Measurements from ENCODE around the gene PEX5L. TPM values are rescaled to one million over a fixed set of nuclear protein-coding genes. Genes with fewer than 3 reads are reported as not detected.

Gene PEX5L
- total RNA-seq, 2 donors from 2014 or later: not detected

DNA sequence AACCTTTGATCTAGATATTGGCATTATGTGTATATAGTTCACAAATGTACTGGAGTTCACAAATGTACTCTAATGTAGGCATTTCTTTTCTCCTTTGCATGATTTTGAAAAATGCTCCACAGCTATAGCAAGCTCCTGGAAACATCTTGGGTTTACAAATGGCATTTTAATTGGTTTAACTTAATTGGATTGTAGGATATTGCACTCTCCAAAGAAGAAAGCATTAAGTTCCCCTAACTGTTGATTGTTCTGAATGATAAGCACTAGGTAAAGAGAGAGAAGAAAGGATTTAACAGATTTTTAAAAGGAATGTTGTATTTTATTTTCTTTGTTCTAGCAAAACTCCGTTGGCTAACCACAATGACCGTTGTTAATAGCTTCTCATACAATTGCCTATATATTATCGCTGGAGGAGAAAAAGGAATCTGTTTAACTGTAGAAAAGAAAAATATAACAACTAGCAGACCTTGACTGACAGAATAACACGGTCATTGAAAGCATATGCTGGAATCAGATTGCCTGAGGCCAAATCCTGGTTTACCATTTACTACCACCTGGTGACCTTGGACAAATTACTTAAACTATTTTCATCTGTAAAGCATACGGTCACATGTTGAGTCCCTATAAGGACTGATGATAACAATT is 170.8 kb downstream of the PEX5L start:
- no peak for DNase-seq
- intact Hi-C loops (cut with DNase I, micrococcal nuclease): no loop called here
- ATAC-seq: no peak

GRCh38 chr3:179861953-179862352 is 174.8 kb downstream of the PEX5L start:
- intact Hi-C loops (cut with DNase I, micrococcal nuclease): no loop called here
- ATAC-seq (no peak), DNase-seq (no peak)

DNA sequence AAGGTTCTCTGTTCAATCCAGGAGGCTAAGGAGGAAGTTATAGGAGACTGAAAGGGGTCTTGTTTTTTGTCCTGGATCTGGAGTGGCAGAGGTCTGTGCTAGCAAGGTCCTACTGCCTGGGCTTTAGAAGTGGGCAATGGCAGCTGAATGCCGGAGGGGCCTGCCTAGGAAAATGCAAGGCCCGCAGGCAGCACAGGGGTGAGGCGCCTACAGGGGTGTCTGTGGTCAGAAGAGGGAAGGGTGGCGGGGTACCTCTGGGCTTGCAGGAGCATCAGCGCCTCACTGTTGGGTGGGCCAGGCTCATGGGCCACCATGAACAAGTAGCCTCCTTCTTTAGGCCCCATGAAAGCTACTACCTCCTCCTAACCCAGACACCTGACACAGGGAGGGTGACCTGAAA is 175.4 kb downstream of the PEX5L start:
- no peak for DNase-seq
- no peak for ATAC-seq
- intact Hi-C loops (cut with DNase I, micrococcal nuclease): no loop called here

- ATAC-seq (no peak), DNase-seq (no peak)
- intact Hi-C loops (cut with DNase I, micrococcal nuclease): no loop called here
Observed at GRCh38 chr3:179860275-179861107, 176.2 kb downstream of the PEX5L start.

DNA sequence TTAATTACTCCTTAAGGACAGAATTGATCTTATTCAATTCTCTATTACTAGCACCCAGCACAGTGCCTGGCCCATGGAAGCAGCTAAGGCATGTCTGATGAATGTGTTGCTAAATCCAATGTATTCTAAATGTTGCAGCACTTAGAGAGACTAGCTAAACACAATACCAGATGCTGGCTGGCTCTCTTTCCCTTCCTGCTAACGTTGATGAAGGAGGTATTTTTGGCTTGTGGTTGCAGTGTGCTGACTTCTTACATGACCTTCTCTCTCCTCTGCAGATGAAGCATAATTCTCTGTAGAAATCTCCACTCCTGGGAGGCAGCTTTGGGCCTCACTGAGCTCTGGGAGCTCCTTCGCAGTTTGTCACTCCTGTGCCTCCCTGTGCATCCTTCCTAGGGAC is 183.6 kb downstream of the PEX5L start:
- intact Hi-C loops (cut with DNase I, micrococcal nuclease): no loop called here
- DNase-seq (no peak), ATAC-seq (no peak)

DNA sequence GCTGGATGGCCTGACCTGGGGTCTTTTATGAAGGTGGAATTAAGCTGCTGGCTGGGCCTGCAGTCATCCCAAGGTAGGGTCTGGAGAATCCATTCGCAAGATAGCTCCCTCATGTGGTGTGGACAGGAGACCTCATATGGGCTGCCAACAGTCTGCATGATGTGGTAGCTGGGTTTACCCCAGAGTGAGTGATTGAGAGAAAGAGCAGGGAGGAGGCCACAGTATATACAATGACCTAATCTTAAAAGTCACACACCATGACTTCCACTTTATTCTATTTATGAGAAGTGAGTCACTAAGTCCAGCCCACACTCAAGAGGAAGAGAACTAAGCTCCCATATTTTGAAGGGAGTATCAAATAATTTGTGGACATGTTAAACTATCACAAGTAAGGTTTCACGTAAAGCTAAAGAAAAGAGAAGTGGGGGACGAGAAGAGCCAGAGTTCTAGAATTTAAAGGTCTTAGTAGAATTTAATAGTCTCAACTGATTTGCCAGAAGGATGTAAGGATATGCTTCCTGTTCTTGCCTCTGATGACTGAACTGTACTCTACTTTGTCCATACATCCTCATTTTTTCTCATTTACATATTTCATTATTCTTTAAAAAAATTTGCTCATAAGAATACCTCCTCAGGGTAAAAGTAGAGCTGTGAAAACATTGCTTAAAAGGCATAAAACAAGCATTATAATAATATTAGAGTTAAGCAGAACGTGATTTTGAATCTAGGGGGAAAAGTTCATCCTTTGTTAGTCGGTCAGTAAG is 184.4 kb downstream of the PEX5L start:
- DNase-seq: no peak
- intact Hi-C loops (cut with DNase I, micrococcal nuclease): no loop called here
- no peak for ATAC-seq

GRCh38 chr3:179848711-179849110 is 188.0 kb downstream of the PEX5L start:
- DNase-seq (no peak), ATAC-seq (no peak)
- intact Hi-C loops (cut with DNase I, micrococcal nuclease): no loop called here

DNA sequence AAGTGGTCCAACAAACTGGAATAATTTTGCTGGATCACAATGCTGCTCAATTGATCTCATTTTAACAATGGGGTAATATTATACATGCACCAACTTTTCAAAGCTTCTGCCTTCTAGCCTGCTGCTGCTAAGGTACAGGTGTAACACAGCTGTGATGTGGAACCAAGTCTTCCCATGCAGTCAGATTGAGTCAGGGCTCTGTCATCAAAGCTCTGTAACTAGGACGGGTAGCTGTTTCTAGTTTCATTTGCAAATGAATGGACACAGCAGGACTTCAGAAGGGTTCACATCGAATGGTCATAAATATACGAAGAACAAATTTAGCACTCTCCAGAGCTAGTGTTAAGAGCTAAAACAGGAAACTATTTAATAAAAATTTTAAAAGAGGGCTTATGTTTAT is 194.7 kb downstream of the PEX5L start:
- DNase-seq: no peak
- ATAC-seq: no peak

GRCh38 chr3:179840985-179841384 is 195.8 kb downstream of the PEX5L start:
- DNase-seq (no peak), ATAC-seq (no peak)
- intact Hi-C loops (cut with DNase I, micrococcal nuclease): no loop called here

More for the DNA sequence above, 194.7 kb downstream of the PEX5L start:
- intact Hi-C loops (cut with DNase I, micrococcal nuclease): no loop called here

GRCh38 chr3:179837374-179837773 is 199.4 kb downstream of the PEX5L start:
- intact Hi-C loops (cut with DNase I, micrococcal nuclease): no loop called here
- DNase-seq: no peak
- no peak for ATAC-seq

GRCh38 chr3:179833294-179833693 is 203.4 kb downstream of the PEX5L start:
- DNase-seq (no peak), ATAC-seq (no peak)
- intact Hi-C loops (cut with DNase I, micrococcal nuclease): no loop called here

- DNase-seq: no peak
Observed at GRCh38 chr3:179832333-179832854, 204.3 kb downstream of the PEX5L start.

GRCh38 chr3:179829401-179829800 is 207.3 kb downstream of the PEX5L start:
- no peak for DNase-seq
- ATAC-seq: no peak
- intact Hi-C loops (cut with DNase I, micrococcal nuclease): no loop called here

More at GRCh38 chr3:179832333-179832854, 204.3 kb downstream of the PEX5L start:
- intact Hi-C loops (cut with DNase I, micrococcal nuclease): no loop called here
- ATAC-seq: no peak

DNA sequence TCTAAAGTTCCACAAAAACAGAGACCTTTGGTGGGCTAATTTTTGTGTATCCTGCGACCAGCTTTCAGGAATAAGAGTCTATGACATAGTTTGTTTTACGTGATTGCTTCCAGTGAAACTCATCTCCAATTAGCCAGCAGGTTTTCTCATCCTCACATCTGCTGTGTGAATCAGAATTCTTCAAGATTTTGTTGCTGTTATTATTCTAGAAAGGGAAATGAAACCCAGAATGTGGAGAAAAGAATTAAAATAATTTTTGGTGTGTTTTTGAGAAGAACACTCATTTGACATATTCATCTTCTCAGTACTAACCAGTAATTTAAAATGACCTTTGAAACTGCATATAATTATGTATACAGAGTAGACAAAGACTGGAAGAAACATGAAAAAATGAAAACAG is 208.0 kb downstream of the PEX5L start:
- DNase-seq (no peak), ATAC-seq (no peak)
- intact Hi-C loops (cut with DNase I, micrococcal nuclease): no loop called here

GRCh38 chr3:179826247-179826637 is 210.5 kb downstream of the PEX5L start:
- DNase-seq (no peak), ATAC-seq (no peak)
- intact Hi-C loops (cut with DNase I, micrococcal nuclease): no loop called here

DNA sequence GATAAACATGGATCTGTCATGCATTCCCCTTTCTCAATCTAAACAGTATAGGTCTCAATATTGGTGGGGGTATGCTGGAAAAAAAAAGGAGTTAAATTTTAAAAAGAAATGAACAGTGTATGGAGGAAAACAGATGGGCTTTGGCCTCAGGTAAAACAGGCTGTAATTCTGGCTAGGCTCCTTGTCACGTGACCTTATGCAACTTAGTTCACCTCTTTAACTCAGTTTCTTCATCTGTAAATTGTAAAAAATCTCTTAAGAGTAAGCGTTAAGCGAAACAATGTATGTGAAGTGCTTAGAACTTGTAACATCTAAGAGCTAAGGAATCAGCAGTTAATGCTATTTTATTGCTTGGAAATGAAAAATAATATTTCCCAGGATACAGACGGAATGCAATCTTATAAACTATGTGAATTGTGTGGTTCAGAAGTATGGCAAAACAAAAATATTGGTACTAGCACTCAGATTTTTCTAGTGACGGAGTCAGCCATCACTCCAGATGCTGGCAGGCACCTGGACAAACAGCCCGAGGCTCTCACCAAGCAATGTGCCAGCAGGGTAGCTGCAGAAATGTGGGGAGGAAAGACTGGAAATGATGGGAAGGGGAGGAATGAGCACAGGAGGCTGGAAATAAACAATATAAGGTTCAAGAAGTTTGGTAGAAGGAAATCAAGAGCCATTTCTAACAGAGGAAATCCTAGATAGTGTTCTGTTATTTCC is 211.1 kb downstream of the PEX5L start:
- intact Hi-C loops (cut with DNase I, micrococcal nuclease): no loop called here

DNA sequence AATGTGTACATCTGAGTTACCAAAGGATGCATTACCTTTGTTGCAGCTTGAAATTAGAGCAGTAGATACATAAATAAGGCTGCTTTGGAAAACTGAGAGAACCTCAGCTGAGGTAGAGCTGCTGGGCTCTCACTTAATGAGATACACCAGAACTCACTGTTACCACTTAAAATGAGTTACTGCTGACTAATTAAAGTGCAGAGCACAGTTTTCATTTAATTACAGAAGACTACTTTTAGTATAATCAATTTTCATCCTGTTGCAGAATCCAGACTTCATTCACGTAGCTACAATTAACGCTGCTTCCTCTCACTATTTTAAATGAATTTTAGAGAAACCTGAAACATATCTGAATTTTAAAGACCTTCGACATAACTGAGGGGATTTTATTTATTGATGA is 214.4 kb downstream of the PEX5L start:
- no peak for DNase-seq

More for the DNA sequence above, 211.1 kb downstream of the PEX5L start:
- DNase-seq (no peak), ATAC-seq (no peak)

GRCh38 chr3:179819379-179819778 is 217.4 kb downstream of the PEX5L start:
- DNase-seq (no peak), ATAC-seq (no peak)
- intact Hi-C loops (cut with DNase I, micrococcal nuclease): no loop called here

More for the DNA sequence above, 214.4 kb downstream of the PEX5L start:
- intact Hi-C loops (cut with DNase I, micrococcal nuclease): no loop called here
- no peak for ATAC-seq

- no peak for DNase-seq
- intact Hi-C loops (cut with DNase I, micrococcal nuclease): no loop called here
Observed at GRCh38 chr3:179812096-179812382, 224.7 kb downstream of the PEX5L start.

More at GRCh38 chr3:179812096-179812382, 224.7 kb downstream of the PEX5L start:
- no peak for ATAC-seq

All from left colon (tissue), 2 donors.